ENCODE measurements around the gene SMCHD1. TPM values are rescaled to one million over a fixed set of nuclear protein-coding genes. Genes with fewer than 3 reads are reported as not detected.

The SMCHD1 gene
- total RNA-seq, 1 donor from 2014 or later = 29.7 TPM

- peaks cover 35% of the 10 kb centered on the region for H3K36me3 ChIP-seq (ENCODE audit: insufficient read depth, low read length)
- Mint-ChIP-seq H3K9me3 (ENCODE audit: unreplicated experiment) (no peaks in the 10 kb centered on the region), H3K4me3 (ENCODE audit: unreplicated experiment) (no peak overlapping the region), H3K27ac (ENCODE audit: unreplicated experiment) (peak overlapping the region; percentile 81), H3K27me3 (ENCODE audit: low read depth, unreplicated experiment) (no peaks in the 10 kb centered on the region), H3K36me3 (ENCODE audit: low read depth, unreplicated experiment) (peaks cover 4% of the 10 kb centered on the region), H3K4me1 (ENCODE audit: low read depth, unreplicated experiment) (peaks cover 2% of the 10 kb centered on the region)
- H3K27me3 ChIP-seq (ENCODE audit: insufficient read depth, low read length) = no peaks in the 10 kb centered on the region
- FAIRE-seq (no peak), DNase-seq (ENCODE audit: low read depth) (no peak)
- no peak for TF ChIP-seq CTCF (IDR thresholded peaks at IDR 0.05; ENCODE audit: insufficient read depth, low read depth, low read length)
- no peak for TF ChIP-seq EZH2 (IDR thresholded peaks at IDR 0.05; ENCODE audit: insufficient read depth, low read length)
- no peaks in the 10 kb centered on the region for H3K4me1 ChIP-seq (ENCODE audit: insufficient read depth, low read length)
- peaks cover 4% of the 10 kb centered on the region for H4K20me1 ChIP-seq (ENCODE audit: insufficient read depth, low read length)
- no peak overlapping the region for H3K4me2 ChIP-seq (ENCODE audit: low read length)
- H3K9me3 ChIP-seq (ENCODE audit: insufficient read depth, low read depth, low read length) = no peaks in the 10 kb centered on the region
- no peak overlapping the region for H3K9ac ChIP-seq (ENCODE audit: low read length)
- H3K79me2 ChIP-seq (ENCODE audit: insufficient read depth, low read length) = peaks cover 3% of the 10 kb centered on the region
- no peak overlapping the region for H3K4me3 ChIP-seq (ENCODE audit: insufficient read depth, low read depth, low read length)
- no peak overlapping the region for H3K27ac ChIP-seq (ENCODE audit: low read depth, low read length)
- no peak overlapping the region for H2AFZ ChIP-seq (ENCODE audit: low read depth, low read length)
Measured at GRCh38 chr18:2706903-2707302, 51.4 kb downstream of the SMCHD1 start.

GRCh38 chr18:2707551-2708168 is 52.1 kb downstream of the SMCHD1 start:
- Mint-ChIP-seq H3K4me1 (ENCODE audit: low read depth, unreplicated experiment) (peaks cover 2% of the 10 kb centered on the region), H3K27me3 (ENCODE audit: low read depth, unreplicated experiment) (no peaks in the 10 kb centered on the region), H3K27ac (ENCODE audit: unreplicated experiment) (no peak overlapping the region), H3K4me3 (ENCODE audit: unreplicated experiment) (no peak overlapping the region), H3K36me3 (ENCODE audit: low read depth, unreplicated experiment) (peaks cover 4% of the 10 kb centered on the region), H3K9me3 (ENCODE audit: unreplicated experiment) (no peaks in the 10 kb centered on the region)
- FAIRE-seq (no peak), DNase-seq (ENCODE audit: low read depth) (no peak)
- Histone ChIP-seq H2AFZ (ENCODE audit: low read depth, low read length) (no peak overlapping the region), H3K27ac (ENCODE audit: low read depth, low read length) (no peak overlapping the region), H4K20me1 (ENCODE audit: insufficient read depth, low read length) (peaks cover 4% of the 10 kb centered on the region), H3K36me3 (ENCODE audit: insufficient read depth, low read length) (peaks cover 36% of the 10 kb centered on the region), H3K27me3 (ENCODE audit: insufficient read depth, low read length) (no peaks in the 10 kb centered on the region), H3K79me2 (ENCODE audit: insufficient read depth, low read length) (peaks cover 7% of the 10 kb centered on the region), H3K9ac (ENCODE audit: low read length) (no peak overlapping the region), H3K4me3 (ENCODE audit: insufficient read depth, low read depth, low read length) (no peak overlapping the region), H3K4me2 (ENCODE audit: low read length) (no peak overlapping the region), H3K9me3 (ENCODE audit: insufficient read depth, low read depth, low read length) (no peaks in the 10 kb centered on the region), H3K4me1 (ENCODE audit: insufficient read depth, low read length) (no peaks in the 10 kb centered on the region)
- TF ChIP-seq EZH2 (IDR thresholded peaks at IDR 0.05; ENCODE audit: insufficient read depth, low read length) (no peak), CTCF (IDR thresholded peaks at IDR 0.05; ENCODE audit: insufficient read depth, low read depth, low read length) (no peak)

- peaks cover 18% of the 10 kb centered on the region for H3K79me2 ChIP-seq (ENCODE audit: insufficient read depth, low read length)
- H3K4me3 ChIP-seq (ENCODE audit: insufficient read depth, low read depth, low read length) = no peak overlapping the region
- no peak overlapping the region for H3K9ac ChIP-seq (ENCODE audit: low read length)
- TF ChIP-seq EZH2 (IDR thresholded peaks at IDR 0.05; ENCODE audit: insufficient read depth, low read length) (no peak), CTCF (IDR thresholded peaks at IDR 0.05; ENCODE audit: insufficient read depth, low read depth, low read length) (no peak)
- DNase-seq (ENCODE audit: low read depth) (no peak), FAIRE-seq (no peak)
- H3K9me3 Mint-ChIP-seq (ENCODE audit: unreplicated experiment) = no peaks in the 10 kb centered on the region
- no peak overlapping the region for H3K4me3 Mint-ChIP-seq (ENCODE audit: unreplicated experiment)
- H3K27ac Mint-ChIP-seq (ENCODE audit: unreplicated experiment) = no peak overlapping the region
- H3K36me3 Mint-ChIP-seq (ENCODE audit: low read depth, unreplicated experiment) = peaks cover 4% of the 10 kb centered on the region
- H3K27me3 ChIP-seq (ENCODE audit: insufficient read depth, low read length) = no peaks in the 10 kb centered on the region
- no peak overlapping the region for H3K4me2 ChIP-seq (ENCODE audit: low read length)
- no peak overlapping the region for H3K27ac ChIP-seq (ENCODE audit: low read depth, low read length)
- no peaks in the 10 kb centered on the region for H3K9me3 ChIP-seq (ENCODE audit: insufficient read depth, low read depth, low read length)
- H3K36me3 ChIP-seq (ENCODE audit: insufficient read depth, low read length) = peaks cover 39% of the 10 kb centered on the region
- no peak overlapping the region for H2AFZ ChIP-seq (ENCODE audit: low read depth, low read length)
- H3K27me3 Mint-ChIP-seq (ENCODE audit: low read depth, unreplicated experiment) = no peaks in the 10 kb centered on the region
- peaks cover 2% of the 10 kb centered on the region for H3K4me1 Mint-ChIP-seq (ENCODE audit: low read depth, unreplicated experiment)
- peaks cover 4% of the 10 kb centered on the region for H4K20me1 ChIP-seq (ENCODE audit: insufficient read depth, low read length)
- H3K4me1 ChIP-seq (ENCODE audit: insufficient read depth, low read length) = no peaks in the 10 kb centered on the region
Measured at GRCh38 chr18:2709316-2709715, 53.8 kb downstream of the SMCHD1 start.
